Measurements from ENCODE around the gene RNPEPL1. TPM values are rescaled to one million over a fixed set of nuclear protein-coding genes. Genes with fewer than 3 reads are reported as not detected.

RNPEPL1 gene
- total RNA-seq, 2 experiments from 2014 or later = 39.1 to 40.5 TPM

DNA sequence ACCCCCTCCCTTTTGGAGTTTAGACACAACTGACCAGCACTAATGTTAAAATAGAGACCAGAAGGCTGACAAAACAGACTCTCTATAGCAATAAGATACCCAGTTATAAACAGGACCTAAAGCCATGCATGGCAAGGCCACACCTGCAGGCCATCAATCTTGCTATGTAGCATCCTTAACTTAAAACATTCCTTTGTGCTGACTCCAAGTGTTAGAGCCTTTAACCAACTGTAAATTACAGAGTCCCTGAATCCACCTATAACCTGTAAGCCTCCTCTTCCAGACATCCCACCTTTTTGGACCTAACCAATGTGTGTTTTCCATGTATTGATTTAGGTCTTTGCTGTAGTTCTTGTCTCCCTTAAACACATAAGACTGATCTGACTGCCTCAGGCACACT is 28.4 kb upstream of the RNPEPL1 start:
- intact Hi-C loops (cut with micrococcal nuclease) = no loop called here
- no peak for DNase-seq
- no peak for ATAC-seq
- Mint-ChIP-seq H3K4me3 (no peak overlapping the region), H3K9me3 (no peaks in the 10 kb centered on the region), H3K27me3 (no peaks in the 10 kb centered on the region), H3K4me1 (ENCODE audit: low read depth) (no peaks in the 10 kb centered on the region), H3K36me3 (ENCODE audit: low read depth) (peaks cover 44% of the 10 kb centered on the region), H3K27ac (no peak overlapping the region)
- ChIA-PET CTCF (no interaction called here), POLR2A (no interaction called here)
- TF ChIP-seq, protein P1, sequence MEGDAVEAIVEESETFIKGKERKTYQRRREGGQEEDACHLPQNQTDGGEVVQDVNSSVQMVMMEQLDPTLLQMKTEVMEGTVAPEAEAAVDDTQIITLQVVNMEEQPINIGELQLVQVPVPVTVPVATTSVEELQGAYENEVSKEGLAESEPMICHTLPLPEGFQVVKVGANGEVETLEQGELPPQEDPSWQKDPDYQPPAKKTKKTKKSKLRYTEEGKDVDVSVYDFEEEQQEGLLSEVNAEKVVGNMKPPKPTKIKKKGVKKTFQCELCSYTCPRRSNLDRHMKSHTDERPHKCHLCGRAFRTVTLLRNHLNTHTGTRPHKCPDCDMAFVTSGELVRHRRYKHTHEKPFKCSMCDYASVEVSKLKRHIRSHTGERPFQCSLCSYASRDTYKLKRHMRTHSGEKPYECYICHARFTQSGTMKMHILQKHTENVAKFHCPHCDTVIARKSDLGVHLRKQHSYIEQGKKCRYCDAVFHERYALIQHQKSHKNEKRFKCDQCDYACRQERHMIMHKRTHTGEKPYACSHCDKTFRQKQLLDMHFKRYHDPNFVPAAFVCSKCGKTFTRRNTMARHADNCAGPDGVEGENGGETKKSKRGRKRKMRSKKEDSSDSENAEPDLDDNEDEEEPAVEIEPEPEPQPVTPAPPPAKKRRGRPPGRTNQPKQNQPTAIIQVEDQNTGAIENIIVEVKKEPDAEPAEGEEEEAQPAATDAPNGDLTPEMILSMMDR (IDR thresholded peaks at IDR 0.05) = no peak

DNA sequence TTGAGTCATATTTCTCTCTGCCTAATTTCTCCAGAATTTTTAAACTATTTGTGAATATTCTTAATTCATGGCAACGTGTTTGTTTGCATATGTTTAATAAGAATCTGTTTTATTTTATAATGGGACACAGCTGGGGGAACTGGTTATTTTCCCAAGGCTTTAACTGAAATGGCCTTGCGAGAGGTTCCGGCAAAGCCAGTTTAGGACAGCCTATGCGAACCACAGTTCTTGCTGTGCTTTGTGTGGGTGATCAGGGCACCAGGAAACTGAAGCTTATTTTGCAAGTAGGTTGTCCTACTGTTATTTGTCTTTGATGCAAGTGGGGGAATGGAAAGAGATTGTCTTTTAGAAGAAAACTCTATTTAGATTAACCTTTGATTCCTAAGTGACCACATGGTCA is 17.0 kb upstream of the RNPEPL1 start:
- ATAC-seq (no peak), DNase-seq (no peak)
- TF ChIP-seq, protein P1 (IDR thresholded peaks at IDR 0.05) = no peak
- Mint-ChIP-seq H3K9me3 (peaks cover 13% of the 10 kb centered on the region), H3K4me3 (no peak overlapping the region), H3K27ac (no peak overlapping the region), H3K36me3 (ENCODE audit: low read depth) (peaks cover 32% of the 10 kb centered on the region), H3K27me3 (no peaks in the 10 kb centered on the region), H3K4me1 (ENCODE audit: low read depth) (peaks cover 10% of the 10 kb centered on the region)
- POLR2A ChIA-PET = interaction anchor here (1.2 kb wide), 1 partner anchor 9 kb away, joined by 4 read pairs; the partner anchor contains the start of gene DUSP28
- CTCF ChIA-PET = interaction anchor here (2.8 kb wide), 1 partner anchor 37 kb away, joined by 11 read pairs; no protein-coding TSS in a partner anchor
- intact Hi-C loops (cut with micrococcal nuclease) = no loop called here

DNA sequence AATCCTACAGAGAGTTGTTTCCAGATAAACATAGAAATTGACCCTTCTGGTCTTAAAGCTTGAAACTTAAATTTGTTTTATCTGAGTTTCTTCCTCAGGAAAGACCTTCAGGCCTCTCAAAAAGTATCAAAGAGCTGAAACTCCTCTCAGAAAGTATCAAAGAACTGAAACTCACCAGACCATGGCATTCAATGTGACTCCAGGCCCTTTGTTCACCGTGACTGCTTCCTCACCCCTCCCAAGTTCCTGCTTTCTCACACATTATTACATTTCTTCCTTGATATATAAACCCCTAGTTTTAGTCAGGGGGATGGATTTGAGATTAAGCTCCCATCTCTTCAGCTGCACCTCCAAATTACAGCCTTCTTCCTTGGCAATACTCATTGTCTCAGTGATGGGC is 16.5 kb upstream of the RNPEPL1 start:
- H3K4me1 Mint-ChIP-seq (ENCODE audit: low read depth) = peaks cover 15% of the 10 kb centered on the region
- H3K4me3 Mint-ChIP-seq = no peak overlapping the region
- TF ChIP-seq, protein P1 (IDR thresholded peaks at IDR 0.05) = no peak
- H3K27ac Mint-ChIP-seq = peak overlapping the region; percentile 46
- CTCF ChIA-PET = interaction anchor here (2.8 to 4.2 kb wide), 2 partner anchors 14 to 38 kb away, joined by 11 to 15 read pairs; no protein-coding TSS in a partner anchor
- ATAC-seq = no peak
- no peak for DNase-seq
- peaks cover 13% of the 10 kb centered on the region for H3K9me3 Mint-ChIP-seq
- no peaks in the 10 kb centered on the region for H3K27me3 Mint-ChIP-seq
- H3K36me3 Mint-ChIP-seq (ENCODE audit: low read depth) = peaks cover 32% of the 10 kb centered on the region
- POLR2A ChIA-PET = interaction anchor here (1.2 kb wide), 1 partner anchor 9 kb away, joined by 4 read pairs; the partner anchor contains the start of gene DUSP28
- intact Hi-C loops (cut with micrococcal nuclease) = no loop called here

DNA sequence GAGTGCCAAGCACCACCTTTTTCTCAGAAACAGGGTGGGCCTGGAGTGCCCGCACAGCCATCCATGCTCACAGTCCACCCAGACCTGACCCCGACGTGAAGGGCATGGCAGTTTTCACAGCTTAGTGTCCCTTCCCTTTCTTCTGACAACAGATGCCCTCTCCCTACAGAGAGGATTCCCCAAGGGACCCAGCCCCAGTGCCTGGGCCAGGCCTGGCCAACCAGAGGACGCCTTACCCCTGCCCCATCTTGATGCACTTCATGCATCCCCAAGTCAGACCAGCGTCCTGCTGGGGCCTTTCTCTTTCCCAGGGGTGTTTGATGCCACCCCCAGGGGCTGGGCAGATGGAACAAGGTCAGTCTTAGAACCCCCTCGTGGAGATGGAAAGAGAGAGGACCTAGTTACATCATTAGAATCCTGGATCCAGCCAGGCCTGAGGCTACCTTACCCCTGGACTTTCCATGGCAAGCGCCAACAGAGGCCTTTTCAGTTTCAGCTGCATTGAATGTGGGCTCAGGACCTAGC is 14.3 kb upstream of the RNPEPL1 start:
- H3K9me3 Mint-ChIP-seq = peaks cover 13% of the 10 kb centered on the region
- H3K27ac Mint-ChIP-seq = no peak overlapping the region
- TF ChIP-seq, protein P1 (IDR thresholded peaks at IDR 0.05) = no peak
- intact Hi-C loops (cut with micrococcal nuclease) = no loop called here
- ChIA-PET POLR2A (no interaction called here), CTCF (interaction anchor here (0.9 to 4.2 kb wide), 2 partner anchors 12 to 29 kb away, joined by 3 to 15 read pairs; no protein-coding TSS in a partner anchor)
- H3K27me3 Mint-ChIP-seq = no peaks in the 10 kb centered on the region
- peaks cover 28% of the 10 kb centered on the region for H3K4me1 Mint-ChIP-seq (ENCODE audit: low read depth)
- ATAC-seq = no peak
- DNase-seq = no peak
- H3K36me3 Mint-ChIP-seq (ENCODE audit: low read depth) = peaks cover 38% of the 10 kb centered on the region
- H3K4me3 Mint-ChIP-seq = no peak overlapping the region

DNA sequence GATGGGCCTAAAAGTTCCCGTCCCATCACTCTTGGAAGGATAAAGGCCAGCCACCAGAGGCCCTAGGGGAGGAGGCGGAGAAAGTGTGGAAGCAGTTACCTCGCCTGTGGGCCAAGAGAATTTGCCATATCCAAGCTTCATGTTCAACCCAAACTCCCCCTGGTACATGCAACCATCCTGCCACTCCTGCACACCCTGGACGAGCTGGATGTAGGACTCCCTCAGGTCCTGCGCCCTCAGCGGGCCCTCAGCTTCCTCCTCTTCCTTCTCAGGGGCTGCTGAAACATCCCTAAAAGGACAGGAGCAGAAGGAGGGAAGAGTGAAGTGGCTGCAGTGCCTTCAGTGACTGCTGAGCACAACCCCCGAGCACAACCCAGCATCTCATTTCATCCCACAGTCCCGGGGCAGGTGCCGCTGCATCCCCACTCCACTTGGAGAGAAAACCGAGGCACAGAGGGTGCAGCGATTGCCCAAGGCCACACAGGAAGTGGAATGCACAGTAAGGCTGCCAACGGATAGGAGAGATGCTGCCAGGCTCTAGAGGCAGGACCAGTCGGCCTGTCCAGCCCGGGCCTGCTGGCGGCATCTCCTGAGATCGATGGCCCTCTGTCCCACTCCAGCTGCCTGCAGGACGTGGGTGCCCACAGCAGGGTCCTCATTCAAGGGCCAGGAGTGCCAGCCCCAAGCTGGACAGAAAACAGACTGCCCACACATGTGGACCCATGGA is 13.4 kb upstream of the RNPEPL1 start:
- Mint-ChIP-seq H3K4me3 (no peak overlapping the region), H3K27ac (no peak overlapping the region), H3K9me3 (peaks cover 13% of the 10 kb centered on the region), H3K36me3 (ENCODE audit: low read depth) (peaks cover 47% of the 10 kb centered on the region), H3K27me3 (no peaks in the 10 kb centered on the region), H3K4me1 (ENCODE audit: low read depth) (peaks cover 37% of the 10 kb centered on the region)
- no peak for DNase-seq
- TF ChIP-seq, protein P1 (IDR thresholded peaks at IDR 0.05) = no peak
- ChIA-PET CTCF (interaction anchor here (0.7 to 4.2 kb wide), 3 partner anchors 11 to 41 kb away, joined by 3 to 15 read pairs (median 3); no protein-coding TSS in a partner anchor), POLR2A (no interaction called here)
- no peak for ATAC-seq
- intact Hi-C loops (cut with micrococcal nuclease) = no loop called here
